SU-DHL-6 (cell line): ENCODE data around the gene CORO1C.

Experiments
- H2AFZ ChIP-seq: fragments of 200-600 bp; sonication (generic); 2 replicates; pipeline ENCODE4 v1.6.1; 2014; ENCODE audit warnings: low read depth, mild to moderate bottlenecking, moderate library complexity, mixed read lengths, antibody characterized with exemption, low read length; ENCODE audit not compliant: severe bottlenecking
- H3F3A ChIP-seq: fragments of 200-600 bp; shearing (Covaris generic); 2 replicates; pipeline ENCODE4 v1.6.0; 2016; ENCODE audit warnings: antibody characterized with exemption, mild to moderate bottlenecking; ENCODE audit not compliant: insufficient read depth
- H3K27ac ChIP-seq: fragments of 200-600 bp; sonication (generic); 2 replicates; pipeline ENCODE4 v1.5.1; 2016; ENCODE audit warnings: low read depth, mild to moderate bottlenecking, low read length, moderate library complexity, mixed read lengths
- H3K27me3 ChIP-seq: fragments of 200-600 bp; sonication (generic), shearing (Covaris generic); 2 replicates; pipeline ENCODE4 v1.6.0; 2014; ENCODE audit warnings: mild to moderate bottlenecking, low read length
- H3K36me3 ChIP-seq: fragments of 200-600 bp; sonication (generic); 2 replicates; pipeline ENCODE4 v1.6.1; 2014; ENCODE audit warnings: mild to moderate bottlenecking, low read length, mixed read lengths
- H3K4me2 ChIP-seq: fragments of 300-600, 200-600 bp; shearing (Covaris generic), sonication (generic); 2 replicates; pipeline ENCODE4 v1.6.0; 2014; ENCODE audit warnings: low read length, low read depth, mild to moderate bottlenecking; ENCODE audit not compliant: poor library complexity, severe bottlenecking
- H3K4me3 ChIP-seq: fragments of 200-600 bp; sonication (generic); 2 replicates; pipeline ENCODE4 v1.5.1; 2014; ENCODE audit warnings: antibody characterized with exemption, low read length, mild to moderate bottlenecking, mixed read lengths; ENCODE audit not compliant: insufficient read depth, poor library complexity, severe bottlenecking
- H3K79me2 ChIP-seq: fragments of 200-600 bp; sonication (generic); 2 replicates; pipeline ENCODE4 v1.6.1; 2014; ENCODE audit warnings: mild to moderate bottlenecking, low read length, moderate library complexity; ENCODE audit not compliant: insufficient read depth
- H3K9ac ChIP-seq: fragments of 200-600 bp; sonication (generic); 2 replicates; pipeline ENCODE4 v1.7.0; 2014; ENCODE audit warnings: mild to moderate bottlenecking, low read length
- H3K9me2 ChIP-seq: fragments of 200-600 bp; sonication (generic); replicated peaks from 2 replicates; pipeline ENCODE4 v1.6.1; 2014; ENCODE audit warnings: low read length; ENCODE audit not compliant: insufficient read depth
- H3K9me3 ChIP-seq: fragments of 200-600 bp; sonication (generic); 2 replicates; pipeline ENCODE4 v1.6.1; 2014; ENCODE audit warnings: low read length, mixed read lengths; ENCODE audit not compliant: insufficient read depth
- H4K20me1 ChIP-seq: fragments of 200-600 bp; sonication (generic); 2 replicates; pipeline ENCODE4 v1.6.1; 2014; ENCODE audit warnings: low read depth, mild to moderate bottlenecking, antibody characterized with exemption, low read length, moderate library complexity, mixed read lengths
- CTCF ChIP-seq: fragments of 200-600 bp; sonication (generic); IDR thresholded peaks from one replicate; pipeline ENCODE4 v1.5.1; 2017; ENCODE audit warnings: antibody characterized with exemption, mild to moderate bottlenecking, low read length, moderate library complexity; ENCODE audit not compliant: insufficient read depth, poor library complexity, severe bottlenecking
- EZH2phosphoT487 ChIP-seq: fragments of 200-600 bp; sonication (generic), shearing (Covaris generic); conservative IDR thresholded peaks from 2 replicates; pipeline ENCODE4 v1.6.1; 2018; ENCODE audit warnings: mild to moderate bottlenecking, antibody characterized with exemption, low read length, moderate library complexity, mixed read lengths

Gene CORO1C

GRCh38 chr12:108686780-108687179 is 44.5 kb downstream of the CORO1C start:
- Histone ChIP-seq H3K9me2 (no peaks in the 10 kb centered on the region), H4K20me1 (no peaks in the 10 kb centered on the region), H3F3A (no peaks in the 10 kb centered on the region), H3K36me3 (no peaks in the 10 kb centered on the region), H3K9me3 (no peaks in the 10 kb centered on the region), H3K79me2 (no peaks in the 10 kb centered on the region), H3K27ac (no peak overlapping the region), H3K9ac (no peak overlapping the region), H3K4me3 (no peak overlapping the region), H2AFZ (no peak overlapping the region), H3K27me3 (no peaks in the 10 kb centered on the region), H3K4me2 (no peak overlapping the region)
- TF ChIP-seq CTCF (no peak), EZH2phosphoT487 (no peak)

GRCh38 chr12:108685469-108686260 is 45.7 kb downstream of the CORO1C start:
- Histone ChIP-seq H3K27ac (no peak overlapping the region), H3K4me2 (no peak overlapping the region), H3F3A (no peaks in the 10 kb centered on the region), H3K9me2 (no peaks in the 10 kb centered on the region), H3K79me2 (no peaks in the 10 kb centered on the region), H3K36me3 (no peaks in the 10 kb centered on the region), H3K9ac (no peak overlapping the region), H4K20me1 (no peaks in the 10 kb centered on the region), H3K4me3 (no peak overlapping the region), H3K27me3 (no peaks in the 10 kb centered on the region), H3K9me3 (no peaks in the 10 kb centered on the region), H2AFZ (no peak overlapping the region)
- TF ChIP-seq CTCF (no peak), EZH2phosphoT487 (no peak)

- no peak overlapping the region for H3K9ac ChIP-seq
- no peaks in the 10 kb centered on the region for H3F3A ChIP-seq
- H3K79me2 ChIP-seq, result no peaks in the 10 kb centered on the region
- no peaks in the 10 kb centered on the region for H3K36me3 ChIP-seq
- no peak overlapping the region for H3K4me3 ChIP-seq
- H3K4me2 ChIP-seq, result no peak overlapping the region
- H3K27me3 ChIP-seq, result no peaks in the 10 kb centered on the region
- H3K27ac ChIP-seq, result no peak overlapping the region
- TF ChIP-seq EZH2phosphoT487 (no peak), CTCF (no peak)
- no peak overlapping the region for H2AFZ ChIP-seq
- H3K9me2 ChIP-seq, result no peaks in the 10 kb centered on the region
- no peaks in the 10 kb centered on the region for H3K9me3 ChIP-seq
- no peaks in the 10 kb centered on the region for H4K20me1 ChIP-seq
These were observed 47.3 kb downstream of the CORO1C start for GRCh38 chr12:108683906-108684556.
